Caco-2 (cell line): ENCODE data around the gene OAS1. TPM values are rescaled to one million over a fixed set of nuclear protein-coding genes. Genes with fewer than 3 reads are reported as not detected.
"Not testable (repeated sequence)": the region's sequence is repeated elsewhere in the genome, so short reads cannot be mapped to it uniquely, and the experiment has no call there.

Experiments used
- BruUV-seq: library from RNA; stranded (reverse); fragments of 400-500 nt; replicated peaks from 2 replicates; lab custom pipeline; 2021; lab: Mats Ljungman, UMichigan
- CTCF ChIA-PET: fragments of 300-600 bp; sonication (Branson Sonifier 250); formaldehyde crosslinking; loops from one replicate; lab custom pipeline; 2022; ENCODE audit warnings: antibody characterized with exemption; lab: Charles Lee
- POLR2A ChIA-PET: fragments of 300-600 bp; sonication (Branson Sonifier 250); formaldehyde crosslinking; loops from one replicate; lab custom pipeline; 2022; ENCODE audit warnings: antibody characterized with exemption; lab: Charles Lee
- DNase-seq, 2 experiments: peaks; one replicate each; pipeline versions ENCODE4 v3.0.0 to v3.0.0-alpha.2; 2020 to 2022
- H3K27me3 ChIP-seq: replicated peaks from 2 replicates; pipeline ENCODE4 v1.6.0; 2011; ENCODE audit warnings: low read length; ENCODE audit not compliant: control insufficient read depth, insufficient read depth
- H3K36me3 ChIP-seq: 2 replicates; pipeline ENCODE4 v1.5.1; 2011; ENCODE audit warnings: low read length; ENCODE audit not compliant: control insufficient read depth, insufficient read depth
- H3K4me1 ChIP-seq: fragments of 250-450 bp; sonication (Bioruptor Pico); 2 replicates; pipeline ENCODE4 v1.5.1; 2020; ENCODE audit warnings: mild to moderate bottlenecking
- H3K4me3 ChIP-seq: 2 replicates; pipeline ENCODE4 v1.5.1; 2011; ENCODE audit warnings: low read depth, mild to moderate bottlenecking, control low read depth, low read length
- H3K9me3 ChIP-seq: fragments of 250-450 bp; sonication (Bioruptor Pico); 2 replicates; pipeline ENCODE4 v1.5.1; 2020; ENCODE audit warnings: mild to moderate bottlenecking, moderate library complexity
- H3K27ac Mint-ChIP-seq: one replicate; pipeline ENCODE4 v1.8.0; 2022; ENCODE audit warnings: mixed read lengths; ENCODE audit not compliant: unreplicated experiment
- H3K27me3 Mint-ChIP-seq: one replicate; pipeline ENCODE4 v1.8.0; 2022; ENCODE audit warnings: mixed read lengths; ENCODE audit not compliant: insufficient read depth, unreplicated experiment
- H3K36me3 Mint-ChIP-seq: one replicate; pipeline ENCODE4 v1.8.0; 2022; ENCODE audit warnings: mild to moderate bottlenecking, mixed read lengths; ENCODE audit not compliant: insufficient read depth, unreplicated experiment
- H3K4me1 Mint-ChIP-seq: one replicate; pipeline ENCODE4 v1.8.0; 2022; ENCODE audit warnings: low read depth, mixed read lengths; ENCODE audit not compliant: unreplicated experiment
- H3K4me3 Mint-ChIP-seq: one replicate; pipeline ENCODE4 v1.8.0; 2022; ENCODE audit warnings: mild to moderate bottlenecking, moderate library complexity, mixed read lengths; ENCODE audit not compliant: unreplicated experiment
- H3K9me3 Mint-ChIP-seq: one replicate; pipeline ENCODE4 v1.8.0; 2022; ENCODE audit warnings: mixed read lengths; ENCODE audit not compliant: unreplicated experiment
- CTCF ChIP-seq, 2 experiments: fragments of 200-600 bp in 1 of 2; IDR thresholded peaks; 1 replicate in 1 of 2; 2 replicates in 1 of 2; pipeline versions ENCODE4 v1.5.1 to v1.8.0; 2011 to 2022; ENCODE audit warnings: antibody characterized with exemption in 1 of 2, control low read depth in 1 of 2, inconsistent platforms in 1 of 2, low read depth in 1 of 2, low read length in 1 of 2, mild to moderate bottlenecking in 1 of 2, moderate library complexity in 1 of 2; ENCODE audit not compliant: insufficient read depth in 1 of 2, severe bottlenecking in 1 of 2, unreplicated experiment in 1 of 2
- intact Hi-C: fragments of 100-400 bp; cut with micrococcal nuclease; formaldehyde crosslinking; loops from one replicate; pipeline ENCODE4 v1.10.0; 2022; ENCODE audit not compliant: unreplicated experiment
- total RNA-seq: library from RNA; stranded (reverse); gene quantifications from 2 replicates; pipeline ENCODE4 v1.2.3, GENCODE V29; 2022

Gene OAS1
- total RNA-seq, 1 experiment from 2014 or later = 14.2 TPM

- Histone ChIP-seq H3K27me3 (no peaks in the 10 kb centered on the region), H3K9me3 (no peaks in the 10 kb centered on the region), H3K4me1 (no peaks in the 10 kb centered on the region), H3K36me3 (no peaks in the 10 kb centered on the region), H3K4me3 (no peak overlapping the region)
- Mint-ChIP-seq H3K4me1 (no peaks in the 10 kb centered on the region), H3K27ac (no peak overlapping the region), H3K27me3 (no peaks in the 10 kb centered on the region), H3K4me3 (no peak overlapping the region), H3K36me3 (no peaks in the 10 kb centered on the region), H3K9me3 (no peaks in the 10 kb centered on the region)
- BruUV-seq = no TSS peak
- DNase-seq = no peak
- no peak for TF ChIP-seq CTCF (IDR thresholded peaks at IDR 0.05; ENCODE audit: insufficient read depth in 1 of 2, low read depth in 1 of 2, low read length in 1 of 2, severe bottlenecking in 1 of 2, unreplicated experiment in 1 of 2)
- intact Hi-C loops = no loop called here
- CTCF ChIA-PET = no interaction called here
- POLR2A ChIA-PET = no interaction called here
These were observed 41.0 kb downstream of the OAS1 start for GRCh38 chr12:112947761-112948160.

- POLR2A ChIA-PET = no interaction called here
- BruUV-seq = no TSS peak
- intact Hi-C loops = no loop called here
- no peaks in the 10 kb centered on the region for H3K27me3 ChIP-seq
- TF ChIP-seq CTCF (IDR thresholded peaks at IDR 0.05; ENCODE audit: insufficient read depth in 1 of 2, low read depth in 1 of 2, low read length in 1 of 2, severe bottlenecking in 1 of 2, unreplicated experiment in 1 of 2) = no peak
- H3K4me1 ChIP-seq = no peaks in the 10 kb centered on the region
- Mint-ChIP-seq H3K4me1 (no peaks in the 10 kb centered on the region), H3K36me3 (no peaks in the 10 kb centered on the region), H3K4me3 (no peak overlapping the region), H3K27ac (no peak overlapping the region), H3K9me3 (no peaks in the 10 kb centered on the region), H3K27me3 (no peaks in the 10 kb centered on the region)
- H3K4me3 ChIP-seq = no peak overlapping the region
- H3K9me3 ChIP-seq = no peaks in the 10 kb centered on the region
- H3K36me3 ChIP-seq = no peaks in the 10 kb centered on the region
- no peak for DNase-seq
- CTCF ChIA-PET = no interaction called here
These were observed 42.0 kb downstream of the OAS1 start for GRCh38 chr12:112948806-112949205.

GRCh38 chr12:112950701-112951100 is 43.9 kb downstream of the OAS1 start:
- POLR2A ChIA-PET = no interaction called here
- Mint-ChIP-seq H3K27me3 (no peaks in the 10 kb centered on the region), H3K27ac (no peak overlapping the region), H3K36me3 (no peaks in the 10 kb centered on the region), H3K4me3 (no peak overlapping the region), H3K9me3 (no peaks in the 10 kb centered on the region), H3K4me1 (no peaks in the 10 kb centered on the region)
- H3K4me1 ChIP-seq = no peaks in the 10 kb centered on the region
- TF ChIP-seq CTCF (IDR thresholded peaks at IDR 0.05; ENCODE audit: insufficient read depth in 1 of 2, low read depth in 1 of 2, low read length in 1 of 2, severe bottlenecking in 1 of 2, unreplicated experiment in 1 of 2) = no peak
- H3K27me3 ChIP-seq = no peaks in the 10 kb centered on the region
- CTCF ChIA-PET = no interaction called here
- no TSS peak for BruUV-seq
- DNase-seq = no peak
- intact Hi-C loops = no loop called here
- no peak overlapping the region for H3K4me3 ChIP-seq
- H3K9me3 ChIP-seq = no peaks in the 10 kb centered on the region
- no peaks in the 10 kb centered on the region for H3K36me3 ChIP-seq

- H3K4me1 Mint-ChIP-seq, H3K9me3 ChIP-seq, CTCF ChIA-PET, H3K36me3 ChIP-seq, H3K4me1 ChIP-seq, intact Hi-C loops, H3K36me3 Mint-ChIP-seq, H3K27ac Mint-ChIP-seq, POLR2A ChIA-PET, H3K4me3 ChIP-seq, H3K27me3 Mint-ChIP-seq, H3K4me3 Mint-ChIP-seq, BruUV-seq, DNase-seq, H3K27me3 ChIP-seq: not testable (repeated sequence)
- peaks cover 23% of the 10 kb centered on the region for H3K9me3 Mint-ChIP-seq
These were observed 50.4 kb downstream of the OAS1 start for GRCh38 chr12:112957125-112957524.
